T-helper 2 cell treated with Interferon-gamma antibody and Interleukin-4, amounts not matched to agents 5 μg/mL and 100 μg/mL, for 36 hours (primary cell): ENCODE data around the gene FAM170B.

Source experiments
- DNase-seq: peaks from one replicate; pipeline ENCODE4 v3.0.0; 2021; ENCODE audit warnings: low spot score
- H3K27ac Mint-ChIP-seq: one replicate; pipeline ENCODE4 v1.8.0; 2021; ENCODE audit warnings: mild to moderate bottlenecking, mixed read lengths
- H3K27me3 Mint-ChIP-seq: one replicate; pipeline ENCODE4 v1.8.0; 2021; ENCODE audit warnings: low read depth, mixed read lengths
- H3K36me3 Mint-ChIP-seq: one replicate; pipeline ENCODE4 v1.8.0; 2021; ENCODE audit warnings: low read depth, mixed read lengths
- H3K4me1 Mint-ChIP-seq: one replicate; pipeline ENCODE4 v1.8.0; 2021; ENCODE audit warnings: low read depth, mixed read lengths
- H3K4me3 Mint-ChIP-seq: one replicate; pipeline ENCODE4 v1.8.0; 2022; ENCODE audit warnings: mild to moderate bottlenecking, moderate library complexity, mixed read lengths
- H3K9me3 Mint-ChIP-seq: one replicate; pipeline ENCODE4 v1.8.0; 2021; ENCODE audit warnings: mixed read lengths

FAM170B gene

GRCh38 chr10:49103761-49104160 is 30.1 kb downstream of the FAM170B start:
- DNase-seq = no peak
- no peak overlapping the region for H3K27ac Mint-ChIP-seq
- peaks cover 35% of the 10 kb centered on the region for H3K27me3 Mint-ChIP-seq
- no peak overlapping the region for H3K4me3 Mint-ChIP-seq
- H3K36me3 Mint-ChIP-seq = no peaks in the 10 kb centered on the region
- peaks cover 6% of the 10 kb centered on the region for H3K4me1 Mint-ChIP-seq
- no peaks in the 10 kb centered on the region for H3K9me3 Mint-ChIP-seq

DNA sequence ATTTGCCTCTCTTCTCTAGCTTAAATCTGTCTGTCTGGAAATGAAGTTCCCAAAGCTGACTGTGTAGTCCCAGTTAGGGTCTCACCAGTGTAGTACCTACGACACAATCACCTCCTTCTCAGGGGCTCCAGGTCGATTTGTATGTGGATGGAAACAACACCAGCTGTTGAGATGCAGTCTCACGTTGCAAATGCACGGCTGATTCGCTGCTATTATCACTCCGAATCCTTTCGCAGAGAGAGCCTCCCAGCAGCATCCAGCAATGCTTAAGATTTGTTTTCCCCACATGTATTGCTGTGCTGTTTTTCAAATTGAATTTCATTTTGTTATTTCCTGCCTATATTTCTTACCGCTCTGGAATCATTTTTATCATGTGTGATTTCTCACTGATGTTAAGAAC is 34.8 kb downstream of the FAM170B start:
- H3K4me3 Mint-ChIP-seq = no peak overlapping the region
- DNase-seq = no peak
- no peaks in the 10 kb centered on the region for H3K9me3 Mint-ChIP-seq
- H3K36me3 Mint-ChIP-seq = no peaks in the 10 kb centered on the region
- H3K27ac Mint-ChIP-seq = no peak overlapping the region
- H3K4me1 Mint-ChIP-seq = peaks cover 6% of the 10 kb centered on the region
- peaks cover 27% of the 10 kb centered on the region for H3K27me3 Mint-ChIP-seq

- no peaks in the 10 kb centered on the region for H3K36me3 Mint-ChIP-seq
- H3K27ac Mint-ChIP-seq = no peak overlapping the region
- H3K9me3 Mint-ChIP-seq = no peaks in the 10 kb centered on the region
- peaks cover 6% of the 10 kb centered on the region for H3K4me1 Mint-ChIP-seq
- H3K27me3 Mint-ChIP-seq = peaks cover 25% of the 10 kb centered on the region
- H3K4me3 Mint-ChIP-seq = no peak overlapping the region
- no peak for DNase-seq
Measured at GRCh38 chr10:49096890-49097445, 36.9 kb downstream of the FAM170B start.

DNA sequence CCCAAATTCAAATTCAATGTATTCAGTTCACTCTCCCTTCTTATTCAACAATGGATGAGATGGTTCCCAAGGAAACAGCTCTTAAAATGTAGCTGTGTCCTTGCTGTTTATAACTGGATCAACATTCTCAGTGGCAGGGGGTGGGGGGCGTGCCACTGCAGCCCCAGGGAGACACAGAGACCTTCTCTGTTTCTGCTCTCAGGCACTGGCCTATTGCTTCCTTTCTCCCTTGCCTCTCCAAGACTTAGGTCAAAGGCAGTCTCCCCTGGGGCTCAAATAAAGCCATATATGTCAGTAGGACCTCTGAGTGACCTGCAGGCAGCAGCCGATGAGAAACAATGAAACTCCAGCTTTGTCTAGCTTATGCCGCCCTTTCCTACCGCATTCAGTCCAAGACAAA is 39.2 kb downstream of the FAM170B start:
- DNase-seq = no peak
- Mint-ChIP-seq H3K27ac (no peak overlapping the region), H3K9me3 (no peaks in the 10 kb centered on the region)

GRCh38 chr10:49093922-49094321 is 39.9 kb downstream of the FAM170B start:
- Mint-ChIP-seq H3K9me3 (no peaks in the 10 kb centered on the region), H3K27ac (no peak overlapping the region), H3K4me1 (no peaks in the 10 kb centered on the region), H3K36me3 (no peaks in the 10 kb centered on the region), H3K27me3 (peaks cover 8% of the 10 kb centered on the region), H3K4me3 (no peak overlapping the region)
- DNase-seq = no peak

More for the DNA sequence above, 39.2 kb downstream of the FAM170B start:
- Mint-ChIP-seq H3K4me3 (no peak overlapping the region), H3K36me3 (no peaks in the 10 kb centered on the region), H3K4me1 (peaks cover under 1% of the 10 kb centered on the region), H3K27me3 (peaks cover 14% of the 10 kb centered on the region)

DNA sequence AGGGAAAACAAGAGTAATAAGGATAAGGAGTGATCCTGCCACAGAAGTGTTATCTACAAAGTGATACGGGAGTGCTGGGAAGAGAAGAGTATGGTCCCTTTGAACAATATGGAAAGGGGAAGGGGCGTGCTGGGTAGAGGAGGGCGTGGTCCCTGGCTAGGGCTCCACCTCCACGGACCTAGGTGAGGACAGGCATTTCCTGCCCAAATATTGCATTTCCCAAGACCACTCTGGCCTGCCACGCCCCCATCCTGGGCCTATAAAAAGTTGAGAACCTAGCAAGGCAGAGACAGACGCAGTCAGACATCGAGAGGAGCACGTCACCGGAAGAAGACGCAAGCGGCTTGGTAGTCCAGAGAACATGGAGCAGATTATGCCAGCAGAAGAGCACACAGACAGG is 41.3 kb downstream of the FAM170B start:
- no peak overlapping the region for H3K27ac Mint-ChIP-seq
- no peaks in the 10 kb centered on the region for H3K36me3 Mint-ChIP-seq
- peaks cover 2% of the 10 kb centered on the region for H3K27me3 Mint-ChIP-seq
- DNase-seq = no peak
- peaks cover 1% of the 10 kb centered on the region for H3K9me3 Mint-ChIP-seq
- H3K4me3 Mint-ChIP-seq = no peak overlapping the region
- no peaks in the 10 kb centered on the region for H3K4me1 Mint-ChIP-seq

- no peak for DNase-seq
- H3K27me3 Mint-ChIP-seq = peaks cover 2% of the 10 kb centered on the region
- no peak overlapping the region for H3K27ac Mint-ChIP-seq
- no peaks in the 10 kb centered on the region for H3K36me3 Mint-ChIP-seq
- no peak overlapping the region for H3K4me3 Mint-ChIP-seq
- peaks cover 9% of the 10 kb centered on the region for H3K9me3 Mint-ChIP-seq
- H3K4me1 Mint-ChIP-seq = no peaks in the 10 kb centered on the region
Measured at GRCh38 chr10:49091450-49092210, 42.2 kb downstream of the FAM170B start.

DNA sequence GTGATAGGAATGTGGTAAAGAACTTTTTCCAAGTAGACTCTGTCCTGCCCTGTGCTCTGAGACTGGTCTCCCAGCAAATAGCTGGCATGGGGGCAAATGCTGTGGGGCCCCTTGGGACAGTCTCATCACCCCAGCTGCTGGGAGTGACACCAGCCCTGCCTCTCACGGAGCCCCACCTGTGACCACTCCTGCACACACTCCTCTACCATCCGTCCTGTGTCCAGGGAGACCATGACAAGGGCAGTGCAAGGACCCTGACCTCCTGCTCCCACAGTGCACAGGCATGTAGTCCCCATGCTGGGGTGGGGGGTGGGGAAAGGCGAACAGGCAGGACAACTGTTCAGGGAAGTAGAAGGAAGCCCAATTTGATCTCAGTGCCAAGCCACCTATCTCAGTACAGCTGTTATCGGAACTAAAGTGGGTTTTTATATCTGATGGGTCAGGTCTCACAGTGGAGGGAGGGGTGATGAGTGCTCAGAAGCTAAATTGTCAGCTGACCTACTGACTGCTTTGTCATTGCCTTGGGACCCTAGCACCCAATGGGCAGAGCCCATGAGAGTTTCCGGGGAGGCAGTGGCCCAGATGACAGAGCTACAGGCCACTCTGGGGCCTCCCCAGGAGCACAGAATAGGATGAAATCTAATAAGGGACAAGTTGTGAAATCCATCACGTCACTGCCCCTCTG is 43.0 kb downstream of the FAM170B start:
- peaks cover 13% of the 10 kb centered on the region for H3K9me3 Mint-ChIP-seq
- H3K36me3 Mint-ChIP-seq = no peaks in the 10 kb centered on the region
- H3K27ac Mint-ChIP-seq = no peak overlapping the region
- no peak overlapping the region for H3K4me3 Mint-ChIP-seq
- H3K4me1 Mint-ChIP-seq = no peaks in the 10 kb centered on the region
- peaks cover 2% of the 10 kb centered on the region for H3K27me3 Mint-ChIP-seq
- no peak for DNase-seq

DNA sequence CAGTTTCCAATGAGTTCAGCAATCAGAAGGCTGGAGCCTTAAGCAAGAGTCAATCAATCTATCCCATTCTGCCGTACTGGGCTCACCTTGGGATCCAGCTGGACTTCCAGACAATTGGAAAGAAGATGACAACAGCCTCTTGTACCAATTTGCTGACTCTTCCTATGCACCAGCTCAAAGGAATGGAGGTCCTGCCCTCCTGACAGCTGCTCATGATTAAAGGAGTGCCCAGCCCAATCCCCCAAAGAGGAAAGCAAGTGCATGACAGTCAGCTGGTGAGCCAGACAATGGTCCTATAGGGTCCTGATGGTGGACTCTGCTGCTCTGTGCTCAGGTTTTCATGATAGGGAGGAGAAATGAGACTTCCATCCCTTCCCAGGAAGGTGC is 43.6 kb downstream of the FAM170B start:
- H3K4me3 Mint-ChIP-seq = no peak overlapping the region
- DNase-seq = no peak
- peaks cover 13% of the 10 kb centered on the region for H3K9me3 Mint-ChIP-seq
- H3K4me1 Mint-ChIP-seq = no peaks in the 10 kb centered on the region
- H3K27ac Mint-ChIP-seq = no peak overlapping the region
- H3K36me3 Mint-ChIP-seq = no peaks in the 10 kb centered on the region
- peaks cover 2% of the 10 kb centered on the region for H3K27me3 Mint-ChIP-seq

GRCh38 chr10:49089557-49090188 is 44.1 kb downstream of the FAM170B start:
- H3K4me3 Mint-ChIP-seq = no peak overlapping the region
- no peak for DNase-seq
- no peaks in the 10 kb centered on the region for H3K4me1 Mint-ChIP-seq
- peaks cover 2% of the 10 kb centered on the region for H3K27me3 Mint-ChIP-seq
- peaks cover 13% of the 10 kb centered on the region for H3K9me3 Mint-ChIP-seq
- no peaks in the 10 kb centered on the region for H3K36me3 Mint-ChIP-seq
- H3K27ac Mint-ChIP-seq = no peak overlapping the region

DNA sequence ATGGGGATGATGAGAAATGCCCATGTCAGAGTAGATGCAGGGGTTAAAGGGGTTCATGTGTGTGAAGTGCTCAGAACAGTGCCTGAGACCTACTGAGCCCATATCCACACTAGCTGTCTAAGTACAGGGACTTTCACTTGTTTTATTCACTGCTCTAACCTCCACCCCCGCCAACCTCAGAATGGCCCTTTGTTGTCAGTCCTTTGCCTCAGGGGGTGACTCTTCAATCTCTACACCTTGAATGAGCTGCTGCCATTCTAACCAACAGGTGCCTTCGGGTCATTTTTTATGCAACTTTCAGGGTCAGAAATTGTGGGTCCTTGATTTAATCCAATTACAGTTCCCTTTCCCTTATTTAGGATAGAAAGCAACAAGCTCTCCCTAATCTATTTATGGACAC is 44.7 kb downstream of the FAM170B start:
- no peak for DNase-seq
- no peak overlapping the region for H3K4me3 Mint-ChIP-seq
- H3K9me3 Mint-ChIP-seq = peaks cover 13% of the 10 kb centered on the region
- no peak overlapping the region for H3K27ac Mint-ChIP-seq
- H3K27me3 Mint-ChIP-seq = peaks cover 2% of the 10 kb centered on the region
- H3K4me1 Mint-ChIP-seq = no peaks in the 10 kb centered on the region
- H3K36me3 Mint-ChIP-seq = no peaks in the 10 kb centered on the region

GRCh38 chr10:49086889-49087288 is 46.9 kb downstream of the FAM170B start:
- DNase-seq = no peak
- Mint-ChIP-seq H3K9me3 (peaks cover 13% of the 10 kb centered on the region), H3K27ac (no peak overlapping the region), H3K4me1 (no peaks in the 10 kb centered on the region), H3K4me3 (no peak overlapping the region), H3K27me3 (peaks cover 2% of the 10 kb centered on the region), H3K36me3 (no peaks in the 10 kb centered on the region)

- Mint-ChIP-seq H3K4me3 (no peak overlapping the region), H3K27ac (no peak overlapping the region), H3K36me3 (no peaks in the 10 kb centered on the region), H3K9me3 (peaks cover 13% of the 10 kb centered on the region), H3K27me3 (no peaks in the 10 kb centered on the region), H3K4me1 (peaks cover 22% of the 10 kb centered on the region)
- no peak for DNase-seq
Measured at GRCh38 chr10:49083261-49083660, 50.6 kb downstream of the FAM170B start.

- H3K27ac Mint-ChIP-seq = no peak overlapping the region
- peaks cover 23% of the 10 kb centered on the region for H3K4me1 Mint-ChIP-seq
- H3K36me3 Mint-ChIP-seq = no peaks in the 10 kb centered on the region
- H3K27me3 Mint-ChIP-seq = no peaks in the 10 kb centered on the region
- H3K9me3 Mint-ChIP-seq = peaks cover 13% of the 10 kb centered on the region
- H3K4me3 Mint-ChIP-seq = no peak overlapping the region
- DNase-seq = no peak
Measured at GRCh38 chr10:49082766-49083165, 51.1 kb downstream of the FAM170B start.
